GM21576 (cell line): ENCODE results near the gene SP2.

Source experiments
- ATAC-seq: cut with Tn5 transposase; IDR thresholded peaks from one replicate; pipeline ENCODE4 v1.9.1; 2021; ENCODE audit warnings: mild to moderate bottlenecking, moderate library complexity; ENCODE audit not compliant: unreplicated experiment

The SP2 gene

GRCh38 chr17:47969930-47970724 is 74.1 kb downstream of the SP2 start:
- ATAC-seq, result no peak

DNA sequence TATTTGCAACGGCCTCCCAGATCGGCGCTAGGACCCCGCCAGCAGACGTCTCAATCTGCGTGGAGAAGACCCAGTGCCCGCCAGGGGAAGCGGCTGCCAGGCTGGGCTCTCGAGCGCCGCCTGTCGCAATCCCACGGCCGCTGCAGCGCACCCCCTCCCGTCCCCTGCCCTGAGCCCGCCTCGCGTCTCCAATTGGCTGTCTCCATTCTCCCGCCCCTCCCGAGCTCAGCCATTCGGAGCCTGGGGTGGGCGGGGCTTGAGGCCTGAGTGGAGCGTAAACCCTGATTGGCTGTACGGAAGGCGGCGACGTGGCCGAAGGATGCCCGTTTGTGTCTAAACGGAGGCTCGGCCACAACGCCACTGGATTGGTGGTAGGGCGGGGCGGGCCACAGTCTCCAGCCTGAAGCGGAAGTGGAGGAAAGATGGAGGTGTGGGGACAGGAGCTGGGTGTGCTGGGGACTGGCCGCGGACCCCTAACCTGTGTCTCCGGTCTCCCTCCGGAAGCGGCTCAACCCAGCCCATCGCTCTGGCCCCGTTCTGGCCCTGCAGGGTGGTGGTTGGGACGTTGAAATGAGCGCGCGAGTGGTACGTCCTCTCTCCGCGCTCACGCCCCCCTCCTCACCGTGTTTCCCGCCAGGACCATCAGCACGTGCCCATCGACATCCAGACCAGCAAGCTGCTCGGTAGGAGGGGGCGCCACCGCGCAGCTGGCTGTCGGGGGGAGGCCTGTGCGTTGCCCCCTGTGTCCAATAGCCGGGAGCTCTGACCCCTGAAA is 74.9 kb downstream of the SP2 start, which contains the start of gene CDK5RAP3:
Gene CDK5RAP3, plus strand, starts transcription at position 389 of the 775 bp plus-strand sequence. Its CDS starts 34 bp downstream, at position 423.
- peak; percentile 93 for ATAC-seq

DNA sequence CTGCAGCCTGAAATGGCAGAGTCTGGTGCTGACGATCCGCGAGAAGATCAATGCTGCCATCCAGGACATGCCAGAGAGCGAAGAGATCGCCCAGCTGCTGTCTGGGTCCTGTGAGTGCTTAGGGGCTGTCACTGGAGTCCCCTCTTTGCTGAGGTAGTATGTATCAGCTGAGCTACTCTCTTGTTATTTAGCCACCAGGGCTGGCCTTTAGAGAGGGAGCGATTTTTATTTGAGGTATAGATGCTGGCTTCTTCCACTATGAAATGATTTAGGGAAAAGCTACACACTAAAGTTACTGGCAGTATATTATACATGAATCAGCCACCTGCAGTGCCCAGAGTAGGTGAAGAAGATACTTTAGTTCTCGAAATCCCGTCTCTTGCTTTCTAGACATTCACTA is 77.5 kb downstream of the SP2 start:
- ATAC-seq, result no peak

- ATAC-seq, result no peak
These were observed 79.3 kb downstream of the SP2 start for GRCh38 chr17:47975189-47975822.

- no peak for ATAC-seq
These were observed 79.8 kb downstream of the SP2 start for GRCh38 chr17:47975823-47976205.

DNA sequence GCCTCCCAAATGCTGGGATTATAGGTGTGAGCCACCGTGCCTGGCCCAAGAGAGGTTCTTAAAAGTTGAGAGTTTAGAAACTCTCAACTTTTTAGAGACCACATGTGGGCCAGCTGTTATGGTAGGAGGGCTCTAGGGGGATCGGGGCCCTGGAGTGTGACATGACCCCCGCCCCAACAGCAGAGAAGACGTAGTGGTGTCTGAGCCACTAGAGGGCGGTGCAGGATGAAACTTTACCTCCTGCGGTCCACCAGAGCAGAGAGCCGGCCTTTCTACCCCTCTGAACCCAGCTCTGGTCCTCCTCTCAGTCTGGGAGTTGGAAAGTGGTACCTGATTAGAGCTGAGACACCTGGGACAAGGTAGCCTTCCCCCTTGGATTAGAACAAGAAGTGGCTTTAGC is 82.3 kb downstream of the SP2 start:
- ATAC-seq, result no peak
